IPS-20b (cell line): ENCODE measurements around the gene NEMP1.
A peak's percentile ranks its signal among the peaks of the same experiment; 100 is the strongest.
"Not testable (repeated sequence)": the region's sequence is repeated elsewhere in the genome, so short reads cannot be mapped to it uniquely, and the experiment has no call there.

Experiments used
- H3K27ac ChIP-seq: one replicate; pipeline ENCODE4 v1.5.1; 2013; ENCODE audit warnings: low read length
- H3K27me3 ChIP-seq: 2 replicates; pipeline ENCODE4 v1.6.1; 2013; ENCODE audit warnings: mild to moderate bottlenecking, low read length, inconsistent platforms; ENCODE audit not compliant: insufficient read depth
- H3K36me3 ChIP-seq: 2 replicates; pipeline ENCODE4 v1.6.1; 2013; ENCODE audit warnings: low read depth, mild to moderate bottlenecking, inconsistent platforms, low read length, moderate library complexity; ENCODE audit not compliant: insufficient read depth
- H3K4me1 ChIP-seq: 2 replicates; pipeline ENCODE4 v1.6.1; 2013; ENCODE audit warnings: mild to moderate bottlenecking, control low read depth, inconsistent platforms, low read length, moderate library complexity; ENCODE audit not compliant: insufficient read depth
- H3K4me3 ChIP-seq: 2 replicates; pipeline ENCODE4 v1.5.1; 2013; ENCODE audit warnings: mild to moderate bottlenecking, low read length, inconsistent platforms
- H3K9ac ChIP-seq: 2 replicates; pipeline ENCODE4 v1.6.1; 2013; ENCODE audit warnings: low read depth, mild to moderate bottlenecking, inconsistent platforms, low read length, moderate library complexity
- H3K9me3 ChIP-seq: 2 replicates; pipeline ENCODE4 v1.6.1; 2013; ENCODE audit warnings: mild to moderate bottlenecking, low read depth, low read length, inconsistent platforms; ENCODE audit not compliant: insufficient read depth

NEMP1 gene

GRCh38 chr12:57031138-57031725 is 47.4 kb downstream of the NEMP1 start:
- H3K4me1 ChIP-seq = no peaks in the 10 kb centered on the region; the same call in 1 of the 2 replicates
- no peak overlapping the region for H3K4me3 ChIP-seq
- H3K36me3 ChIP-seq = no peaks in the 10 kb centered on the region
- H3K27me3 ChIP-seq = no peaks in the 10 kb centered on the region
- no peaks in the 10 kb centered on the region for H3K9me3 ChIP-seq
- no peak overlapping the region for H3K9ac ChIP-seq
- no peak overlapping the region for H3K27ac ChIP-seq

- Histone ChIP-seq H3K9ac (no peak overlapping the region), H3K27ac (no peak overlapping the region), H3K4me1 (no peaks in the 10 kb centered on the region; the same call in 1 of the 2 replicates), H3K4me3 (no peak overlapping the region), H3K36me3 (no peaks in the 10 kb centered on the region), H3K9me3 (no peaks in the 10 kb centered on the region), H3K27me3 (no peaks in the 10 kb centered on the region)
These were observed 49.1 kb downstream of the NEMP1 start for GRCh38 chr12:57029457-57029856.

GRCh38 chr12:57027805-57028153 is 50.8 kb downstream of the NEMP1 start:
- Histone ChIP-seq H3K27me3 (no peaks in the 10 kb centered on the region), H3K27ac (no peak overlapping the region), H3K9ac (no peak overlapping the region), H3K36me3 (no peaks in the 10 kb centered on the region), H3K9me3 (no peaks in the 10 kb centered on the region), H3K4me3 (no peak overlapping the region), H3K4me1 (no peaks in the 10 kb centered on the region; the same call in 1 of the 2 replicates)

DNA sequence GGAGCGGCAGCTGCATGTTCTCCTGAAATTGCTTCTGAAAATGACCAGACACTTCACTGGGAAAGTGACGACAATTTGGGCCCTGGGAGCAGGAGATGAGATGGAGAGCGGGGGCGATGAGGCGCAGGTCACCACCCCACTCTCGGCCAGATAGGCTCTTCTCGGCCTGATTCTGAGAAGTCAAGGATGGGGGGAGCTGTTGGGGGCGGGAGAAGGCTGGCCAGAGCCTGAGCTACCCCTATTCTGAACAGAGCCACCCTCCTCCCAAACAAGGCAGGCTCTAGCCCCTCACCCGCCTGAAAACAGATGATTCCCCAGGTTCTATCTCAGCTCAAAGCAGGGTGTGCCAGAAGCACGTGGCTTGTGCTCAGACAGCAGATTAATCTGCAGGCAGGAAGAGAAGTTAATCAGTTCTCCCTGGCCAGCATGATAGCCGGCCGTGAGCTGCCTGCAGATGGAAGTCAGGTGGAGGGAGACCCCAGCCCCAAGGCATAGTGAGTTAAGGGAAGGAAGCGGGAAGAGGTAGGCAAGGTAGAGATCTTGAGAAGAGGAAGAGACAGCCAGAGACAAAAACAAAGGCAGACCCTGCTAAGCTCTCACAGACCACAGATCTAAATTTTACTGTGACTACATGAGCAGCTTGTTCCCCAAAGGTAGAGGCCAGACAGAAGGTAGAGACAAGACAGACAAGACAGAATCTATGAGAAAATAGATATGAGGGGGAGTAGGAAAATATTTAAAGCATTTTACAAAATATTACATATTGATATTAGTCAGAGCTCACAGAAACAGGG is 51.4 kb downstream of the NEMP1 start:
- Histone ChIP-seq H3K27me3 (no peaks in the 10 kb centered on the region), H3K4me3 (no peak overlapping the region), H3K27ac (no peak overlapping the region), H3K9me3 (no peaks in the 10 kb centered on the region), H3K9ac (no peak overlapping the region), H3K4me1 (no peaks in the 10 kb centered on the region; the same call in 1 of the 2 replicates), H3K36me3 (no peaks in the 10 kb centered on the region)

GRCh38 chr12:57025196-57025595 is 53.4 kb downstream of the NEMP1 start:
- Histone ChIP-seq H3K27ac (no peak overlapping the region), H3K9ac (no peak overlapping the region), H3K4me3 (no peak overlapping the region), H3K36me3 (no peaks in the 10 kb centered on the region), H3K9me3 (no peaks in the 10 kb centered on the region), H3K27me3 (no peaks in the 10 kb centered on the region), H3K4me1 (no peaks in the 10 kb centered on the region; the same call in 1 of the 2 replicates)

- not testable (repeated sequence) for H3K4me3 ChIP-seq, H3K27me3 ChIP-seq, H3K36me3 ChIP-seq, H3K9ac ChIP-seq, H3K4me1 ChIP-seq, H3K27ac ChIP-seq, H3K9me3 ChIP-seq
These were observed 56.3 kb downstream of the NEMP1 start for GRCh38 chr12:57022324-57022723.

GRCh38 chr12:57019983-57020719 is 58.4 kb downstream of the NEMP1 start:
- Histone ChIP-seq H3K9ac (no peak overlapping the region), H3K4me1 (peaks cover 4% of the 10 kb centered on the region; the same call in 1 of the 2 replicates), H3K36me3 (no peaks in the 10 kb centered on the region), H3K9me3 (no peaks in the 10 kb centered on the region), H3K27me3 (no peaks in the 10 kb centered on the region), H3K27ac (no peak overlapping the region), H3K4me3 (no peak overlapping the region)

GRCh38 chr12:57018906-57019305 is 59.7 kb downstream of the NEMP1 start:
- Histone ChIP-seq H3K4me1 (peaks cover 4% of the 10 kb centered on the region; the same call in 1 of the 2 replicates), H3K27ac (no peak overlapping the region), H3K9me3 (no peaks in the 10 kb centered on the region), H3K36me3 (no peaks in the 10 kb centered on the region), H3K4me3 (no peak overlapping the region), H3K9ac (no peak overlapping the region), H3K27me3 (no peaks in the 10 kb centered on the region)

GRCh38 chr12:57018353-57018752 is 60.2 kb downstream of the NEMP1 start:
- H3K9me3 ChIP-seq, H3K27me3 ChIP-seq, H3K4me3 ChIP-seq, H3K27ac ChIP-seq, H3K4me1 ChIP-seq, H3K9ac ChIP-seq, H3K36me3 ChIP-seq: not testable (repeated sequence)

- no peaks in the 10 kb centered on the region for H3K27me3 ChIP-seq
- H3K9me3 ChIP-seq = no peaks in the 10 kb centered on the region
- peak within 1 kb of the TSS; percentile 57; the same call in 1 of the 2 replicates for H3K4me3 ChIP-seq
- H3K4me1 ChIP-seq = peaks cover 8% of the 10 kb centered on the region
- H3K36me3 ChIP-seq = no peaks in the 10 kb centered on the region
- H3K9ac ChIP-seq = peak within 1 kb of the TSS; percentile 57; the same call in 1 of the 2 replicates
- H3K27ac ChIP-seq = no peak within 1 kb of the TSS
These were observed 62.2 kb downstream of the NEMP1 start, which contains the start of gene TAC3 for GRCh38 chr12:57016348-57016747. Gene TAC3, minus strand, starts transcription at chr12:57016529. Its CDS starts 732 bp downstream, at chr12:57015797.

DNA sequence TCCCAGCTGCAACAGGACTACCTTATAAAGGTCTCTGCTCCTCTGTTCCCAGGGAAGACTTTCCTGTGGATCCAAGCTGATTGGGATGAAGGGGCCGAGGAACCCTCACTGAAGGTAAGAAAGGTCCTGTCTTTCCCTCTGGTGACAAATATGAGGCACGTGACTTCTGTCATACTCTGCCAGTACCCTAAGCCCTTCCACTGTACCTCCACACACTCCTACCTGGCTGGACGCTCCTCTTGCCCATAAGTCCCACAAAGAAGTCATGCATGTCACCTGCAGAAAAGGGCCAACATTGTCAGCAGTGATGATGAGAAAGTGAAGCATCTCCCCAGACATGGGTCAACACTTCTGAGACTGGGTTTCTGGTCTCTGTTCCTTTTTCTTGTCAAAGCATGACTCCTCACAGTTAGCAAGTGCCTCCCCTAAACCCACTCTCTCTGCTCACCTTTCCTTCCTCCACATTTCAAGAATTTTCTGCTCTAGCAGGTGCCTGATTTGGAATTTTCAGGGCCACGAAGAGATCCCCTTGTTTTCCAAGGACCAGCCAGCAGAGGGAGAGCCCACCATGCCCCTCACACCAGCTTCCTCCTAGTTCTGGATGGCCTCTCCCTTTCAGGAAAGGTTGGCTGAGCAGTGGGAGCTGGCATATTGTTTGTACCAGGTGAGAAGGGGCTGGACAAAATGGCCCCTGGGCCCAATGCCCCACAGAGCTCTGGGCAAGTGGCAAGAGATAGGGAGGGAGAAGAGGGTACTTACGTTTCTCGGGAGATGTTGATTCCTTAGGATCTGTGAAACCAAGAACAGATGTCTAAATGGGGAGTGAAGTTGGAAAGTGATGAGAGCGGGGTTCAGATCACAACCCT is 65.8 kb downstream of the NEMP1 start:
- Histone ChIP-seq H3K27ac (no peak overlapping the region), H3K4me1 (peaks cover 29% of the 10 kb centered on the region), H3K9ac (no peak overlapping the region), H3K36me3 (no peaks in the 10 kb centered on the region), H3K9me3 (no peaks in the 10 kb centered on the region), H3K27me3 (no peaks in the 10 kb centered on the region), H3K4me3 (no peak overlapping the region)
